Retinal pigment epithelial cell (primary cell): ENCODE results near the gene SLC35F1.

Experiments used
- DNase-seq: peaks from one replicate; pipeline ENCODE4 v3.0.0-alpha.2; 2010; ENCODE audit warnings: low read depth
- H3K4me3 ChIP-seq: 2 replicates; pipeline ENCODE4 v1.5.1; 2011; ENCODE audit warnings: mild to moderate bottlenecking, low read length, control low read depth, moderate library complexity
- CTCF ChIP-seq: conservative IDR thresholded peaks from 2 replicates; pipeline ENCODE4 v1.5.1; 2011; ENCODE audit warnings: low read depth, low read length, control low read depth, inconsistent platforms

The SLC35F1 gene

GRCh38 chr6:118083711-118084110 lies 176.6 kb downstream of the SLC35F1 start:
- TF ChIP-seq CTCF, result no peak
- no peak overlapping the region for H3K4me3 ChIP-seq
- no peak for DNase-seq

GRCh38 chr6:118085665-118086064 lies 178.6 kb downstream of the SLC35F1 start:
- no peak for DNase-seq
- no peak overlapping the region for H3K4me3 ChIP-seq
- no peak for TF ChIP-seq CTCF

DNA sequence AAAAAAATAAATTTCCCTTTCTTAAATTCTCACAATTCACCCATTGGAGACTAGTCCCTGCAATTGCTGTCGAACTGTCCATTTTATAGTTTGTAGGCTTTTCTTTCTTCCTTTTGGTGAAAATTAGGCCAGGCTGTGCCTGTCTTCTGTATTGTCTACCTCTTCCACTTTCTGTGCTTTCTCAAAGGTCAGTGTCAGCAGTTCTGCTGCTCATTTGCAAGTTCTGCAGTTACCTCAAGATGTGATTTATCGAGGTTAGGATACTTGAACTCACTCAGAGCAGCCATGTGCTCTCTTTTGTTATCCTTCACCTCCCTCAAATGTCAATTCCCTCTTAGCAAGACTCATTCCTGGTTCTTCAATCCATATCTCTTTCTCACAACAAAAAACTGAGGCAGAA lies 179.1 kb downstream of the SLC35F1 start:
- no peak for TF ChIP-seq CTCF
- no peak overlapping the region for H3K4me3 ChIP-seq
- DNase-seq, result no peak

DNA sequence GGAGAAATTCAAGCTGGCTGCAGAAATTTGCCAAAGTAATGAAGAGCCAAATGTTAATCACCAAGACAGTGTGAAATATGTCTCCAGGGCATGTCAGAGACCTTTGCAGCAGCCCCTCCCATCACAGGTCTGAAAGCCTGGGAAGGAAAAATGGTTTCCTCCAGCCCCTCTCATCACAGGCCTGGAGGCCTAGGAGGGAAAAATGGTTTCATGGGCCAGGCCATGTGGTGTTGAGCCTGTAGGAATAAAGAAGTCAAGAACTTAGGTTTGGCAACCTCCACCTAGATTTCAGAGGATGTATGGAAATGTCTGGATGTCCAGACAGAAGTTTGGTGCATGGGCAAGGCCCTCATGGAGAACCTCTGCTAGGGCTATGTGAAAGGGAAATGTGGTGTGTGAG lies 185.0 kb downstream of the SLC35F1 start:
- no peak for DNase-seq
- H3K4me3 ChIP-seq, result no peak overlapping the region
- no peak for TF ChIP-seq CTCF

DNA sequence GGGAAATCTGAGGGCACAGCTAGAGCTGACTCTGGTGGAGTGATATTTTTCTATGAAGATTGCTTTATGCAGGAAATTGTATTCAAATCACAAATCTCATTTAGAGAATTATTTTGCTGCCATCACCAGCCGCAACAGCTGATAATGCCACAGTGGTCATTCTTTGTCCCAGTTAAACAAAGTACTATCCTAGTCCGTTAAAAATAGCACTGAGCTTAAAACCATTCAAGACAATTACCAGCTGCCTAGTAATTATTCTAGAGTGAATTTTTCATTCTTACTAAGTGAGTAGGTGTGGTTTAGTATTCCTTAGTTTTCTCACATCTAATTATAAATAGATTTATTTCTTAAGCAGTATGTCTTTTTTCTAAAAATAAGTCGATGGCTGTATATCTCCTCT lies 190.5 kb downstream of the SLC35F1 start:
- TF ChIP-seq CTCF, result no peak
- DNase-seq, result no peak
- no peak overlapping the region for H3K4me3 ChIP-seq

- TF ChIP-seq CTCF, result no peak
- H3K4me3 ChIP-seq, result no peak overlapping the region
- no peak for DNase-seq
Observed at GRCh38 chr6:118100717-118101116, 193.7 kb downstream of the SLC35F1 start.

GRCh38 chr6:118101220-118101619 lies 194.2 kb downstream of the SLC35F1 start:
- H3K4me3 ChIP-seq, result no peak overlapping the region
- TF ChIP-seq CTCF, result no peak
- DNase-seq, result no peak
